OCI-LY1 (cell line): Measurements from ENCODE around the gene KXD1.

ENCODE experiments used
- H2AFZ ChIP-seq: fragments of 200-600 bp; sonication (generic), shearing (Covaris generic); 2 replicates; pipeline ENCODE4 v1.6.0; 2014; ENCODE audit warnings: antibody characterized with exemption, mild to moderate bottlenecking, low read length
- H3F3A ChIP-seq: fragments of 200-600 bp; sonication (generic), shearing (Covaris generic); 2 replicates; pipeline ENCODE4 v1.6.0; 2014; ENCODE audit warnings: mild to moderate bottlenecking, antibody characterized with exemption, low read length, moderate library complexity; ENCODE audit not compliant: insufficient read depth
- H3K27ac ChIP-seq: fragments of 200-600 bp; sonication (generic); 2 replicates; pipeline ENCODE4 v1.5.1; 2014; ENCODE audit warnings: low read length, mixed run types, mild to moderate bottlenecking, low read depth; ENCODE audit not compliant: poor library complexity, severe bottlenecking
- H3K27me3 ChIP-seq: fragments of 200-600 bp; sonication (generic); 2 replicates; pipeline ENCODE4 v1.6.0; 2014; ENCODE audit warnings: antibody characterized with exemption, mild to moderate bottlenecking, low read length, moderate library complexity; ENCODE audit not compliant: insufficient read depth
- H3K36me3 ChIP-seq: fragments of 200-600 bp; sonication (generic); 2 replicates; pipeline ENCODE4 v1.6.1; 2014; ENCODE audit warnings: mild to moderate bottlenecking, antibody characterized with exemption, low read length, moderate library complexity, mixed read lengths; ENCODE audit not compliant: insufficient read depth
- H3K4me1 ChIP-seq: fragments of 200-600 bp; sonication (generic); 2 replicates; pipeline ENCODE4 v1.5.1; 2014; ENCODE audit warnings: mild to moderate bottlenecking, low read length, moderate library complexity; ENCODE audit not compliant: insufficient read depth, severe bottlenecking
- H3K4me2 ChIP-seq: fragments of 200-600 bp; sonication (generic), shearing (Covaris generic); 2 replicates; pipeline ENCODE4 v1.6.1; 2014; ENCODE audit warnings: low read length
- H3K4me3 ChIP-seq: fragments of 200-600 bp; sonication (generic); 2 replicates; pipeline ENCODE4 v1.5.1; 2014; ENCODE audit warnings: low read length, low read depth, mild to moderate bottlenecking, mixed read lengths; ENCODE audit not compliant: poor library complexity, severe bottlenecking
- H3K79me2 ChIP-seq: fragments of 200-600 bp; shearing (Covaris generic); 2 replicates; pipeline ENCODE4 v1.6.1; 2016; ENCODE audit warnings: mixed run types, low read length, mixed read lengths; ENCODE audit not compliant: insufficient read depth
- H3K9ac ChIP-seq: fragments of 200-600 bp; sonication (generic), shearing (Covaris generic); 2 replicates; pipeline ENCODE4 v1.6.1; 2014; ENCODE audit warnings: mild to moderate bottlenecking, low read length, mixed read lengths
- H3K9me2 ChIP-seq: fragments of 200-600 bp; sonication (generic), shearing (Covaris generic); 2 replicates; pipeline ENCODE4 v1.6.1; 2014; ENCODE audit warnings: low read depth, mild to moderate bottlenecking, low read length, mixed read lengths
- H3K9me3 ChIP-seq: fragments of 200-600 bp; shearing (Covaris generic); 2 replicates; pipeline ENCODE4 v1.6.1; 2014; ENCODE audit warnings: low read length, mixed read lengths
- H4K20me1 ChIP-seq: fragments of 200-600 bp; sonication (generic), shearing (Covaris generic); 2 replicates; pipeline ENCODE4 v1.6.0; 2016; ENCODE audit warnings: mild to moderate bottlenecking, low read length; ENCODE audit not compliant: insufficient read depth
- EZH2 ChIP-seq: fragments of 200-600 bp; sonication (generic), shearing (Covaris generic); IDR thresholded peaks from 2 replicates; pipeline ENCODE4 v1.8.0; 2017; ENCODE audit warnings: borderline replicate concordance, mixed run types, mild to moderate bottlenecking, antibody characterized with exemption, low read length, moderate library complexity, mixed read lengths
- TF ChIP-seq, protein P1 (sequence below): fragments of 200-600 bp; sonication (generic), shearing (Covaris generic); IDR thresholded peaks from 2 replicates; pipeline ENCODE4 v1.5.1; 2017; ENCODE audit warnings: mild to moderate bottlenecking, antibody characterized with exemption, low read length, moderate library complexity, mixed read lengths

Gene KXD1

DNA sequence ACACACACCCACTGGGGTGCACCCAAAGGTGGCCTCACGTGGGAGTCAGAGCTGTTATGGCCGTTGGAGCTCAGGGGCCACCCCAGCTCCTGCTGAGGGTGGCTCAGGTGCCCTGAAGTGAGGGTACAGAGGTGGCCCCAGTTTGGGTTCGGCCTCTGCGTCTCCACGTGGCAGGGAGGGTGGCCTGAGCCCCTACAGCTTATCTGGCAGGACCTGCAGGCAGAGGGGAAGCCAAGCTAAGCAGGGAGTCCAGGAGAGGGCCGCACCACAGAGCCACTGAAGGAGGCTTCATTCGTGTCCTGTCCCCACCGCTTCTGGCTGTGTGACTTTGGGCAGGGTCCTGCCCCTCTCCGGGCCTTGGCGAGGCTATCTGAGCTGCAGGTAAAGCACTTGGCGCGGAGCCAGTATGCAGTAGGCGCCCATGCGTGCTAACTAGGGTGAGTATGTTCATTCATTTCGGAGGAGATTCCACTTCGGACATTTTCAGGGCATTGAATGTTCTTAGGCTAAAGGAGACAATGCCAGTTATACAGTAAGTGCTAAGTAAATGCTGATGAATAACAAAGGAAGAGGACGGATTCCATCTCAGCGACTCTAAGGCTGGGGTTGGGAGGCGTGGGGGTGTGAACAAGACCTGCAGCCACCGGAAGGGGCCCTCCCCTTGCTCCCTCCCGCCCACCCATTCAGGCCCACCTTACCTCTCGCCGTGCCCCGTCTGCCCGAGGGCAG is 35.9 kb downstream of the KXD1 start:
- H3F3A ChIP-seq: no peaks in the 10 kb centered on the region
- H3K36me3 ChIP-seq: no peaks in the 10 kb centered on the region
- no peaks in the 10 kb centered on the region for H3K9me2 ChIP-seq
- H3K4me1 ChIP-seq: peaks cover 38% of the 10 kb centered on the region
- no peaks in the 10 kb centered on the region; the same call in 1 of the 2 replicates for H3K27me3 ChIP-seq
- H3K4me3 ChIP-seq: peak overlapping the region; percentile 61
- peak overlapping the region; percentile 94 for H3K4me2 ChIP-seq
- H2AFZ ChIP-seq: no peak overlapping the region
- no peaks in the 10 kb centered on the region for H3K9me3 ChIP-seq
- TF ChIP-seq, protein P1, sequence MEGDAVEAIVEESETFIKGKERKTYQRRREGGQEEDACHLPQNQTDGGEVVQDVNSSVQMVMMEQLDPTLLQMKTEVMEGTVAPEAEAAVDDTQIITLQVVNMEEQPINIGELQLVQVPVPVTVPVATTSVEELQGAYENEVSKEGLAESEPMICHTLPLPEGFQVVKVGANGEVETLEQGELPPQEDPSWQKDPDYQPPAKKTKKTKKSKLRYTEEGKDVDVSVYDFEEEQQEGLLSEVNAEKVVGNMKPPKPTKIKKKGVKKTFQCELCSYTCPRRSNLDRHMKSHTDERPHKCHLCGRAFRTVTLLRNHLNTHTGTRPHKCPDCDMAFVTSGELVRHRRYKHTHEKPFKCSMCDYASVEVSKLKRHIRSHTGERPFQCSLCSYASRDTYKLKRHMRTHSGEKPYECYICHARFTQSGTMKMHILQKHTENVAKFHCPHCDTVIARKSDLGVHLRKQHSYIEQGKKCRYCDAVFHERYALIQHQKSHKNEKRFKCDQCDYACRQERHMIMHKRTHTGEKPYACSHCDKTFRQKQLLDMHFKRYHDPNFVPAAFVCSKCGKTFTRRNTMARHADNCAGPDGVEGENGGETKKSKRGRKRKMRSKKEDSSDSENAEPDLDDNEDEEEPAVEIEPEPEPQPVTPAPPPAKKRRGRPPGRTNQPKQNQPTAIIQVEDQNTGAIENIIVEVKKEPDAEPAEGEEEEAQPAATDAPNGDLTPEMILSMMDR: no peak
- TF ChIP-seq EZH2: no peak
- H4K20me1 ChIP-seq: no peaks in the 10 kb centered on the region
- no peaks in the 10 kb centered on the region for H3K79me2 ChIP-seq
- peak overlapping the region; percentile 61 for H3K27ac ChIP-seq
- peak overlapping the region; percentile 61 for H3K9ac ChIP-seq

DNA sequence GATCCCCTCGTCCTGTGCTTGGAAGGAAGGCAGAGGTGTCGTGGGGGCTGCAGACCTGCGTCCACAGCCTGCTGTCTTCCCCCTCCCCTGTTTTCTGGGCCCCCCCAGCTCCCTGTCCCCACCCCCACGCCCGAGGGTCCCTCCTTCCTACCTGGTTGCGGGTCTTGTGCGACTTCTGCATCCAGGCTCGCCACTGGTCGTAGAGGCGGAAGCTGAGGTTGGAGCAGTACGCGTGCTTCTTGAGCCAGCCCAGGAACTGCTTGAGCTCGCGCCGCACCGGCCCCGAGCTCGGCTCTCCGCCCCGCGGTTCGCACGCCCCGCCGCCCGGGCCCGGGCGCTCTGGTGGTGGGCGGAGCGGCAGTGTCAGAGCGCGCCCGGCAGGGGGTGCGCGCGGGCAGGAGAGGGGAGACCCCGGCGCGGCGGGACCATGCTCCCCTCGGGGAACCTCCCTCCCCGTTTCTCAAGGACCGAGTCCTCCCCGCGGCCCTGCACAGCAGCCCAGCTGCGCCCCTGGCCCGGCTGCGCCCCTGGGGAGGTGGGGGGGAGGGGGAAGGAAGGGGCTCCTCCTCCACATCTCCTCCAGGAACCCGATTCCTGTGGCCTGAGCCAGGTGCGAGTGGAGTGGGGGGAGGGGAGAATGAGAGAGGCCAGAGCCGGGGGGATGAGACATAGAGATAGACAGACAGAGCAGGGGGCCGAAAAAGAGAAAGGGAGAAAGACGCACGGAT is 36.6 kb downstream of the KXD1 start:
- H3K27me3 ChIP-seq: no peaks in the 10 kb centered on the region; the same call in 1 of the 2 replicates
- peak overlapping the region; percentile 61 for H3K9ac ChIP-seq
- H3K27ac ChIP-seq: peak overlapping the region; percentile 43
- H3K9me3 ChIP-seq: no peaks in the 10 kb centered on the region
- no peak overlapping the region for H2AFZ ChIP-seq
- H4K20me1 ChIP-seq: no peaks in the 10 kb centered on the region
- H3K9me2 ChIP-seq: no peaks in the 10 kb centered on the region
- no peaks in the 10 kb centered on the region for H3K79me2 ChIP-seq
- H3K36me3 ChIP-seq: no peaks in the 10 kb centered on the region
- no peaks in the 10 kb centered on the region for H3F3A ChIP-seq
- TF ChIP-seq EZH2: no peak
- TF ChIP-seq, protein P1: peak; percentile 83
- peak overlapping the region; percentile 94 for H3K4me2 ChIP-seq
- peaks cover 36% of the 10 kb centered on the region for H3K4me1 ChIP-seq
- H3K4me3 ChIP-seq: peak overlapping the region; percentile 61

DNA sequence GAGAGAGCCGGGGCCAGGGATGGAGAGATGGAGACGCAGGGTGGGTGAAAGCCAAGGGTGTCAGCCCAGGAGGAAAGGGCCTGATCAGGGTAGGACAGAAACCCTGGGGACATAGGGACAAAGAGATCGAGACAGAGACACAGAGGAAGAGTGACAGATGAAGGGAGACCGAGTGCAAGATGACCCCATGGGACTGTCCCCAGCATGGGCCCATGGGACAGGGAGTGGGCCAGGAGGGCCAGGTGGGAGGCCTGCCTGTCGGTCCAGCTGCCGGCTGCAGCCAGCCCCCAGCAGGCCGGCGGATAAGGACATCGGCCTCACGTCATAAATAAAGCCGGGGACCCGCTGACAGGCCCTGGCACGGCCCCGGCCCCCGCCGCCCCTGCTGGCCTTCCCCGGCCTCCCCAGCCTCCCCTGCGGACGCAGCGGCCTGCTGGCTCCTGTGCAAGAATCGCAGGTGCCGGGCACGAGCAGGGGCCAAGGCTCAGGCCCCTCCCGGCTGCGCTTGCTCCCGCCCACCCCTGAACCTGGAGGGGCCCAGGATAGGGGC is 37.2 kb downstream of the KXD1 start:
- no peaks in the 10 kb centered on the region for H3K9me3 ChIP-seq
- peak overlapping the region; percentile 94 for H3K4me2 ChIP-seq
- H3K27me3 ChIP-seq: peaks cover 5% of the 10 kb centered on the region; the same call in 1 of the 2 replicates
- H3K36me3 ChIP-seq: no peaks in the 10 kb centered on the region
- no peaks in the 10 kb centered on the region for H3F3A ChIP-seq
- H3K9me2 ChIP-seq: no peaks in the 10 kb centered on the region
- no peaks in the 10 kb centered on the region for H3K79me2 ChIP-seq
- H3K27ac ChIP-seq: no peak overlapping the region
- TF ChIP-seq, protein P1: no peak
- no peak for TF ChIP-seq EZH2
- peak overlapping the region; percentile 61; the same call in 1 of the 2 replicates for H3K9ac ChIP-seq
- no peaks in the 10 kb centered on the region for H4K20me1 ChIP-seq
- peaks cover 30% of the 10 kb centered on the region for H3K4me1 ChIP-seq
- H3K4me3 ChIP-seq: peak overlapping the region; percentile 61
- H2AFZ ChIP-seq: no peak overlapping the region
